HFFc6 (cell line): Measurements from ENCODE around the gene PDE2A. TPM values are rescaled to one million over a fixed set of nuclear protein-coding genes. Genes with fewer than 3 reads are reported as not detected.

Experiments used
- DNase-seq: peaks from one replicate; pipeline ENCODE4 v3.0.0-alpha.2; 2018
- H3K27ac Mint-ChIP-seq: 2 replicates; pipeline ENCODE4 v1.8.0; 2020; ENCODE audit warnings: mild to moderate bottlenecking, mixed read lengths
- H3K27me3 Mint-ChIP-seq: 2 replicates; pipeline ENCODE4 v1.8.0; 2021; ENCODE audit warnings: mild to moderate bottlenecking, moderate library complexity, mixed read lengths; ENCODE audit not compliant: insufficient read depth
- H3K36me3 Mint-ChIP-seq: 2 replicates; pipeline ENCODE4 v1.8.0; 2021; ENCODE audit warnings: low read depth, mixed read lengths
- H3K4me1 Mint-ChIP-seq: 2 replicates; pipeline ENCODE4 v1.8.0; 2020; ENCODE audit warnings: low read depth, mixed read lengths
- H3K4me3 Mint-ChIP-seq: 2 replicates; pipeline ENCODE4 v1.8.0; 2020; ENCODE audit warnings: mild to moderate bottlenecking, moderate library complexity, mixed read lengths
- H3K9me3 Mint-ChIP-seq: 2 replicates; pipeline ENCODE4 v1.8.0; 2020; ENCODE audit warnings: mild to moderate bottlenecking, mixed read lengths
- CTCF ChIP-seq: fragments of 200-600 bp; sonication (generic); IDR thresholded peaks from 2 replicates; pipeline ENCODE4 v1.5.0; 2021; ENCODE audit warnings: antibody characterized with exemption, mild to moderate bottlenecking
- total RNA-seq, 6 experiments: library from RNA; stranded (reverse); fragmentation: NEBNext Ultra II Directional; extraction: Animal tissue kit (Norgen Biotek cat#: 25700); gene quantifications; 2 replicates in 1 of 6; 3 replicates in 5 of 6; pipeline ENCODE4 v1.2.3, GENCODE V29; 2021

The PDE2A gene
- total RNA-seq, 6 experiments from 2014 or later = 0.07 to 0.57 (median 0.40) TPM

- TF ChIP-seq CTCF = no peak
Measured at GRCh38 chr11:72701466-72701865, 27.2 kb upstream of the PDE2A start.

GRCh38 chr11:72700146-72700545, 25.9 kb upstream of the PDE2A start:
- no peak for TF ChIP-seq CTCF
- peaks cover 14% of the 10 kb centered on the region for H3K36me3 Mint-ChIP-seq
- H3K27ac Mint-ChIP-seq = peak overlapping the region; percentile 50
- H3K4me1 Mint-ChIP-seq = peaks cover 38% of the 10 kb centered on the region
- peak; percentile 60 for DNase-seq
- H3K4me3 Mint-ChIP-seq = no peak overlapping the region
- no peaks in the 10 kb centered on the region for H3K9me3 Mint-ChIP-seq
- H3K27me3 Mint-ChIP-seq = peaks cover 1% of the 10 kb centered on the region

More at GRCh38 chr11:72701466-72701865, 27.2 kb upstream of the PDE2A start:
- Mint-ChIP-seq H3K9me3 (no peaks in the 10 kb centered on the region), H3K27me3 (no peaks in the 10 kb centered on the region; the same call in 1 of the 2 replicates), H3K36me3 (peaks cover 11% of the 10 kb centered on the region; the same call in 1 of the 2 replicates), H3K4me1 (peaks cover 48% of the 10 kb centered on the region), H3K27ac (no peak overlapping the region), H3K4me3 (no peak overlapping the region)
- DNase-seq = no peak

- Mint-ChIP-seq H3K4me3 (no peak overlapping the region), H3K27ac (no peak overlapping the region), H3K9me3 (no peaks in the 10 kb centered on the region), H3K27me3 (peaks cover 1% of the 10 kb centered on the region), H3K36me3 (peaks cover 24% of the 10 kb centered on the region), H3K4me1 (peaks cover 19% of the 10 kb centered on the region)
- TF ChIP-seq CTCF = no peak
- no peak for DNase-seq
Measured at GRCh38 chr11:72697814-72698213, 23.6 kb upstream of the PDE2A start.

- TF ChIP-seq CTCF = no peak
- H3K9me3 Mint-ChIP-seq = no peaks in the 10 kb centered on the region
- no peak overlapping the region for H3K4me3 Mint-ChIP-seq
- DNase-seq = no peak
- peaks cover 12% of the 10 kb centered on the region for H3K4me1 Mint-ChIP-seq
- peaks cover 24% of the 10 kb centered on the region for H3K36me3 Mint-ChIP-seq
- H3K27ac Mint-ChIP-seq = no peak overlapping the region
- peaks cover 1% of the 10 kb centered on the region for H3K27me3 Mint-ChIP-seq
Measured at GRCh38 chr11:72696866-72697700, 22.9 kb upstream of the PDE2A start.

- H3K4me1 Mint-ChIP-seq = peaks cover 8% of the 10 kb centered on the region
- H3K4me3 Mint-ChIP-seq = no peak overlapping the region
- H3K27ac Mint-ChIP-seq = no peak overlapping the region
- no peak for DNase-seq
- H3K27me3 Mint-ChIP-seq = peaks cover 1% of the 10 kb centered on the region
- no peaks in the 10 kb centered on the region for H3K9me3 Mint-ChIP-seq
- TF ChIP-seq CTCF = no peak
- peaks cover 24% of the 10 kb centered on the region for H3K36me3 Mint-ChIP-seq
Measured at GRCh38 chr11:72695354-72695753, 21.1 kb upstream of the PDE2A start.
